HG03060 (cell line): ENCODE results near the gene HOXB5.

Experiments used
- ATAC-seq: cut with Tn5 transposase; IDR thresholded peaks from one replicate; pipeline ENCODE4 v1.9.1; 2021; ENCODE audit warnings: low read depth, moderate number of reproducible peaks; ENCODE audit not compliant: unreplicated experiment

HOXB5 gene

DNA sequence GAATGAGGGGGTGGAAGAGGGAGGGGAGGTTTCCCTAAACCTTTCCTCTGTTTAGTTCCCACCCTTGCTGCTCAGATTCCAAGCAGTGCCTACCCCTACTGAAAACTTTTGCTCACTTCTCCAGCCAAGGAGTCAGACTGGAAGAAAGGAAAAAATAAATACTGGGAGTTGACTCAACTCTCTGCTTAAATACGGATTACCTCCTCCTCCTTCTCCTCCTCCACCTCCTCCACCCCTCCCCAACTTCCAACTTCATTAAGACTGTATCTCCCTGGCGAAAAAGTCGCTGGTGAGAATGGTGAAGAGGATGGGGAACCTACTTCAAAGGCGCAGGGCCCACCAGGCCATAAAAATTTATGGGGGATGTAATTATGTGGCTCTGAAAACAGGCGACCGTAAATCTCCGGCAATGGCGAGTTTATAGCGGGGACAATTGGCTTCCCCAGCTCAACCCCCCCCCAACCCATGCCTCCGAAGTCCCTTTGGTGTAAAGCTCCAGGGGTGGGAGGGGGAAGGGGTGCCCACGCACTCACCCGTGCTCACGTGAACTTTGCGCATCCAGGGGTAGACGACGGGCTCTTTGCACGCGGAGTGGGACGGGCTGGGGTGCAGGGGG is 16.1 kb downstream of the HOXB5 start:
- ATAC-seq: no peak

- no peak for ATAC-seq
Measured at GRCh38 chr17:48576479-48577309, 16.9 kb downstream of the HOXB5 start.

DNA sequence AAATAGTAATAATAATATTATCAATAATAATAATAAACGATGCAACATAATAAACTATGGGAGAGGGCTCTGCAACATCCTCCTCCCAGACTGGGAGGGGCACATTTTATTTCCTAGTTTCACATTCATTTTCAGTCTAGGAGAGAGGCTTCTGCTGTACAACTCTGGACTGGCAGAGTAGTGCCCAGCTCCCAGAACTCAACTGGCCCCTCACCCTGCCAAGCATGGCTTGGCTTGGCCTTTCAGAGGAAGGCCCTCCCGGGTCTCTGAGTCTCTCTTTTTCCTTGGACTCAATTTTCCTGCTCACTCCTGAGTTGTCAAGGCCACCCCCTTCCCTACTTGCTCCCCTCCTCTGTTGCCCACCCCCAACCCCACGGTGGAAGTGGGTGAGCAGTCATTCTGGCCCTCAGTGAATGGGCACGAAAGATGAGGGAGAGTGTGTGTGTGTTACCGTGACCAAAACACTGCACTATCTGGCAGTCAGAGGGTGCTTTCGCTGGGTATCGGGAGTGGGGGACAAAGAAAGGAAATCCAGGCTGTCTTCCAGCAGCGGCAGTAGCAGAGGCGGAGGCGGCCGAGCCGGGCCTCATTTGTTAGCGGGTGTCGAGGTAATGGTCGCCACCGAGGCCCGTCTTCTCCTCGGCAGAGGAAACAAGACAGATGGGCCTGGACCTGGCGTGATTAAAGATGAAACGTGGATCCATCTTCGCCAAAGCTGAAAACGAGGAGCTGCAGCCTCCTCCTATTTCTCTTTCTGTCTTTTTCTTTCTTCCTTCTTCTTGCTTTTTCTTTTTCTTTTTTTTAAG is 17.7 kb downstream of the HOXB5 start:
- ATAC-seq: no peak

- ATAC-seq: no peak
Measured at GRCh38 chr17:48575066-48575582, 18.5 kb downstream of the HOXB5 start.

DNA sequence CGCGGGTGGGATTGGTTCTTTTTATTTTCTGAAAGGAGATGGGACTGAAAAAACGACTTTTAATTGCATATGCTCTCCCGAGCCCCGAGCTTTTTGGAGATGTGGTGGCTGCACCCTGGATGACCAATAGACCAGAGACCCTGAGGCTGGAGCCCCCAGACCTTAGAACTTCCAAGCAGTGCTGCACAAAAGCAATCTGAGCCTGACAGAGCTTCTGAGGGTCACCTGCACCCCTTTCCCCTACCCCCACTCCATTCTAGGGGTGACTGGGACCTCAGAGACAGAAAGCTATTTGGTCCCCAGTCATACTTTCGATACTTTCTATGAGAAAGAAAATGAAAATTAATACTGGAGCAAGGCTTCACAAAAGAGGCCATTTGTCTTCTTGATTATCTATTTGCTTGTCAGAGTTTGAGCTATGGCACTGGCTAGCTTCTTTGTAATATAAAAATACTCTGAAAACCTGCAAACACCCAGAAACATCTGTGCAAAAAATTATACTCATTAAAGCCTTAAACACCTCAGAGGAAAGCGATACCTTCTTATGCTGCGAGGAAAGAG is 19.0 kb downstream of the HOXB5 start:
- no peak for ATAC-seq

GRCh38 chr17:48571826-48572417 is 21.7 kb downstream of the HOXB5 start:
- no peak for ATAC-seq

DNA sequence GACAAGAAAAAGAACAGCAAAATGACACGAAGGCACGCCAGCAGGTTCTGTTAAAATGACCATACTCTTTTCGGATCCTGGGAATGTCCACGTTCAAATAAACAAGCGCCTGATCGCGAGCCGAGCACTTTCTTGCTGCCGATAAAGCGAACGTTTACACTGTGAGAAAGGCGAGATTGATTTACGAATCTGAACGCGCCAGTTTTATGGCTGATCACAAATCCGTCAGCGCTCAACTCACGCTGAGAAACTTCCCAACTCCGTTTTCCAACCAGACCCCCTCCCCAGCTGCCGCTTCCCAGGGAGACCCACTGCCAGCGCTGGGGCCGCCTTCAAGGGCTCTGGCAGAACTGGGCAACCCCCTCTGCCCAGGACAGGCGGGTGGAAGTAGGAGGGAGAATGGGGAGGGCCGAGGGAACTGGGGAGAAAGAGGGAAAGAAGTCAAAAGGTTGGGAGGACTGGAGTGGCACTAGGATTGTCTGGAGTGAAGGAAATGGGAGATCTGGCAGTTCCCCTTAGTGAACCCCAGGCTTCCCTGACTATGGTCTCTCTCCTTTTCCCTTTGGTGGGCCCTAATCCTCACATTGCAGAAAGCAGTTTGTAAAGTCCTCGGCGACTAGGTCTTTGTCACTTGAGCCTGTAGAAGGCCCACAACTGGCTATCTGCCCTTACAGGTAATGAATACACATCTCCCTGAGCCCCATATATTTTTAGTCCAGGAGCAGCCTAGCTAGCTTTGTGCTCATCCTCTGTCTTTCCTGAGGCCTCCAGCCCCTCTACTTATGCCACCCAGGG is 22.4 kb downstream of the HOXB5 start:
- no peak for ATAC-seq

- ATAC-seq: no peak
Measured at GRCh38 chr17:48570325-48571023, 23.1 kb downstream of the HOXB5 start.

- ATAC-seq: no peak
Measured at GRCh38 chr17:48569674-48570324, 23.8 kb downstream of the HOXB5 start.

- no peak for ATAC-seq
Measured at GRCh38 chr17:48569240-48569582, 24.4 kb downstream of the HOXB5 start.

GRCh38 chr17:48568499-48569239 is 24.9 kb downstream of the HOXB5 start:
- ATAC-seq: no peak

DNA sequence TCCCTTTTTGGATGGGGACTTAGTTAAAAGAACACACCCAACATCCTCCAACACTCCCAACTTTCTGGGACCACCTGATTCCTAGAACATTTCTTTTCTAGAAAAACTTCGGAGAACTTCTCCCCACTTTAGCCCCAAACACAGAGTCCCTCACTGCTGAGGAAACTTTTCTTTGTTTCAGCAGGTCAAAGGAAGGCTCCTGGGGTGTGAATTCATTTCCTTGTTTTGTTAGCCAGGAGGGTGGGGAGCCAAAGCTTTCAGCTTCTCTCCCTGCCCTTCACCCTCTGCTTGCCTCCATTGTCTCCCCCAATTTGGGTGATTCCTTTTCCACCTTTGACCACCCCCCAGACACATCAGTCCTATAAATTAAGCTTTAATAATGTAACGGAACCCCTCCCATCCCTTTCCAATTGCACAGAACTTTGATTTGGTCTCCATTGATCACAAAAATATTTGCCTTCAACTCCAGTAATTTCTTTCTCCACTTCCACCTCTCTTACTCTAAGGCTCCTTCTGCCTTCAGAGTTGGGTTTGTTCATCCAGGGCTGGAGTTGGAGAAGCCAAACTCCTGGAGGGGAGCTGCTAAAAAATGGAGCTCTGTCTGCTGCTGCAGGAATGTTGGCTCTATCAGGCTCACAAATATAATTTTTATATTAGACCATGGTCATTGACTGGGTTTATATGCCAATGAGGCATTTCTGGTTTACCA is 25.8 kb downstream of the HOXB5 start:
- ATAC-seq: no peak

DNA sequence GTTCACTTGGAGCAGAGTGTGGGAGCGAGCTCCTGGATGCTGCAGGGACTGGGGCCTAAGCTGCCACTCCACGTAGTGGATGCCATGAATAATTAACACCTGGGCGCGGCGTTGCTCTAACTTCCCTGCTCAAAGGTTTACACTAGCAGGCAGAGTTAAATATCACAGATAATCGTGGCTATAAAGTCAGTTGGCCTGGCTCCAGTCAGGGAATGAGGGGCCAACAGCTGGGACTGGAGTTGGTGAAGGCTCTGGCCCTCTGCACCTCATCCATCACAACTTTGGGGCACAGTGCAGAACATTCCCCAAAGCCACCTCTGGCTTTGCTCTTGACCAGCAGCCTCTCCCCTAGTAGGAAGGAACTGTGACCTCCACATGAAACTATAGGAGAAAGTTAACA is 26.4 kb downstream of the HOXB5 start:
- ATAC-seq: no peak

DNA sequence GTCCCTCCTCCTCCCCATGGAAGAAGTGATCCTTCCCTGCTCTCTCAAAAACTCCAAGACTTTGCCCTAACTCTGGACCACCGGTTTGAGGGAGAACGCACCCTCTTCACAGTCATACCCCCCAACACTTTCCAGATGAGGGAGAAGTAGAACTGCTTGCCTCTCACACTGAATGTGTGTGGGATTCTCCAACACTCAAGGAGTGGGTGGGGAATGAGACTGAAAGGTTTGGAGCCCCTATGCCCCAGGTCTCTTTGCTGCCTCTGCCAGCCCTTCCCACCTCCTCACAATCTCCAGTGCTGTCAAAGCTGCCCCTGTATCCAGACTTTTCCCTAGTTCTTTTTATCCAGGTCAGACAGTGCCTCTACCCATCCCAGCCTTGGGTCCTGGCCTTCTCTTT is 26.9 kb downstream of the HOXB5 start:
- no peak for ATAC-seq

DNA sequence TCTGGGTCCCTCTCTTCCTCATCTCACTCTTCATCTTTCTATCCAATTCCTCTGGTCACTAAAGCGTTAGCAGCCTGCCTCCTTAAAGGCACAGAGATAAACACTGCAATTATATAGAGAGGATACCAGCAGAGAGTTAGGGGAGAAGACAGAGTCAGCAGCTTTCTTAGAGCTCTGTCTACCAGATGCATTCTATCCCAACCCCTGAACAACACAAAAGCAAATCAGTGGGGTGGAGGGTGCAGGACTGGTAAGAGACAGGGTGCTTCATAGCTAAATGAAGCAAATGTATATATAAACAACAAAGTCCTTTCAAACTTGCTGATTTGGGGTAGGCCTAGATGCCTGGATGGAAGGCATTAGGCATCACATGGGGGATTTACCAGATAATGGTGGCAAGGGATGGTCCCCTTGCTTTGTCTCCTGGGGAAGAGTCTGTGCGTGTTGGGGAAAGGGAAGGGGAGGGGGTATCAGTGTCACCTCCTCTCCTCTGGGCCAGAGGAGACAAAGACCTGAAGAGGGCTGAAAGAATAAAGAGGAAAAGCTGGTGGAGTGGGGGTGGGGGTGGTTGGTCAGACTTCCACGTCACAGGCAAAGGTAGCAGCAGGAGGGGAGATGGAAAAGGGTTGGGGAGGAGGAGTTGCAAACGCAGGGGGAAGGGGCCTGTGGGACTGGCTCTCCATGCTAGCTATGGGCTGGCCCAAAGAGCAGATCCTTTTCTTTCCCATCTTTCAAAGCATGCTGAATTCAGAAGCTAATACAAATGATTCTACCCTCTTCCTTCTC is 27.5 kb downstream of the HOXB5 start:
- ATAC-seq: no peak

GRCh38 chr17:48565022-48565554 is 28.5 kb downstream of the HOXB5 start:
- no peak for ATAC-seq
